ENCODE measurements around the gene MAD2L1BP. TPM values are rescaled to one million over a fixed set of nuclear protein-coding genes. Genes with fewer than 3 reads are reported as not detected.

The MAD2L1BP gene
- total and polyA plus RNA-seq, 4 donors, result 13.6 to 24.3 (median 16.4) TPM

GRCh38 chr6:43608807-43609206, 26.8 kb upstream of the MAD2L1BP start:
- 69 to 71% methylated on average over 1 of the region's 1 CpG for WGBS, 2 donors
- no peaks in the 10 kb centered on the region for H3K4me1 ChIP-seq (ENCODE audit: control insufficient read depth in 1 of 2, insufficient read depth in 2 of 2, low read length in 2 of 2)

GRCh38 chr6:43609402-43609801, 26.2 kb upstream of the MAD2L1BP start:
- Histone ChIP-seq H3K9me3 (ENCODE audit: control insufficient read depth, low read length) (no peaks in the 10 kb centered on the region), H3K27me3 (ENCODE audit: control insufficient read depth in 1 of 2, insufficient read depth in 2 of 2, low read length in 1 of 2) (no peaks in the 10 kb centered on the region), H3K4me1 (ENCODE audit: control insufficient read depth in 1 of 2, insufficient read depth in 2 of 2, low read length in 2 of 2) (no peaks in the 10 kb centered on the region), H3K27ac (ENCODE audit: low read depth in 1 of 2, low read length in 2 of 2) (no peak overlapping the region), H3K36me3 (ENCODE audit: control insufficient read depth in 1 of 2, insufficient read depth in 2 of 2, low read length in 1 of 2) (peaks cover 0 to 3% of the 10 kb centered on the region in 2 donors), H3K4me3 (ENCODE audit: low read length in 2 of 2) (no peak overlapping the region)
- WGBS, 2 donors, result 90 to 95% methylated on average over 1 of the region's 1 CpG
- intact Hi-C loops (cut with DNase I), result loop anchor here in 1 of 2 donors (5.0 kb wide), 1 partner anchor 473 kb away; no protein-coding TSS in a partner anchor
- ATAC-seq (ENCODE audit: low FRiP score), result no peak
- no peak for DNase-seq

More at GRCh38 chr6:43608807-43609206, 26.8 kb upstream of the MAD2L1BP start:
- Histone ChIP-seq H3K27me3 (ENCODE audit: control insufficient read depth in 1 of 2, insufficient read depth in 2 of 2, low read length in 1 of 2) (no peaks in the 10 kb centered on the region), H3K36me3 (ENCODE audit: control insufficient read depth in 1 of 2, insufficient read depth in 2 of 2, low read length in 1 of 2) (peaks cover 0 to 3% of the 10 kb centered on the region in 2 donors), H3K4me3 (ENCODE audit: low read length in 2 of 2) (no peak overlapping the region), H3K27ac (ENCODE audit: low read depth in 1 of 2, low read length in 2 of 2) (no peak overlapping the region), H3K9me3 (ENCODE audit: control insufficient read depth, low read length) (no peaks in the 10 kb centered on the region)
- no peak for DNase-seq
- intact Hi-C loops (cut with DNase I), result loop anchor here in 1 of 2 donors (5.0 kb wide), 1 partner anchor 473 kb away; no protein-coding TSS in a partner anchor
- no peak for ATAC-seq (ENCODE audit: low FRiP score)

- ATAC-seq (ENCODE audit: low FRiP score) (no peak), DNase-seq (no peak)
- intact Hi-C loops (cut with DNase I), result no loop called here
- peaks cover 0 to 2% of the 10 kb centered on the region in 2 donors for H3K36me3 ChIP-seq (ENCODE audit: control insufficient read depth in 1 of 2, insufficient read depth in 2 of 2, low read length in 1 of 2)
- WGBS, 2 donors, result 96% methylated on average over 5 of the region's 5 CpGs
- no peaks in the 10 kb centered on the region for H3K9me3 ChIP-seq (ENCODE audit: control insufficient read depth, low read length)
- H3K27me3 ChIP-seq (ENCODE audit: control insufficient read depth in 1 of 2, insufficient read depth in 2 of 2, low read length in 1 of 2), result no peaks in the 10 kb centered on the region
- no peaks in the 10 kb centered on the region for H3K4me1 ChIP-seq (ENCODE audit: control insufficient read depth in 1 of 2, insufficient read depth in 2 of 2, low read length in 2 of 2)
- H3K4me3 ChIP-seq (ENCODE audit: low read length in 2 of 2), result no peak overlapping the region
- H3K27ac ChIP-seq (ENCODE audit: low read depth in 1 of 2, low read length in 2 of 2), result no peak overlapping the region
Measured at GRCh38 chr6:43610431-43610830, 25.2 kb upstream of the MAD2L1BP start.

DNA sequence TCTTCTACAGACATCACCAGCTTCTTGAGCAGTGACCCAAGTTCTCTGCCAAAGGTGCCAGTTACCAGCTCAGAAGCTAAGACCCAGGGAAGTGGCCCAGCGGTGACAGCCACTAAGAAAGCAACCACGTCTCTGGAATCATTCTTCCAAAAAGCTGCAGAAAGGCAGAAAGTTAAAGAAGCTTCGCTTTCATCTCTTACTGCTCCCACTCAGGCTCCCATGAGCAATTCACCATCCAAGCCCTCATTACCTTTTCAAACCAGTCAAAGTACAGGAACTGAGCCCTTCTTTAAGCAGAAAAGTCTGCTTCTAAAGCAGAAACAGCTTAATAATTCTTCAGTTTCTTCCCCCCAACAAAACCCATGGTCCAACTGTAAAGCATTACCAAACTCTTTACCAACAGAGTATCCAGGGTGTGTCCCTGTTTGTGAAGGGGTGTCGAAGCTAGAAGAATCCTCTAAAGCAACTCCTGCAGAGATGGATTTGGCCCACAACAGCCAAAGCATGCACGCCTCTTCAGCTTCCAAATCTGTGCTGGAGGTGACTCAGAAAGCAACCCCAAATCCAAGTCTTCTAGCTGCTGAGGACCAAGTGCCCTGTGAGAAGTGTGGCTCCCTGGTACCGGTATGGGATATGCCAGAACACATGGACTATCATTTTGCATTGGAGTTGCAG, 21.8 kb upstream of the MAD2L1BP start:
- Histone ChIP-seq H3K27me3 (ENCODE audit: control insufficient read depth in 1 of 2, insufficient read depth in 2 of 2, low read length in 1 of 2) (no peaks in the 10 kb centered on the region), H3K9me3 (ENCODE audit: control insufficient read depth, low read length) (no peaks in the 10 kb centered on the region), H3K36me3 (ENCODE audit: control insufficient read depth in 1 of 2, insufficient read depth in 2 of 2, low read length in 1 of 2) (peaks cover 0 to 2% of the 10 kb centered on the region in 2 donors), H3K4me1 (ENCODE audit: control insufficient read depth in 1 of 2, insufficient read depth in 2 of 2, low read length in 2 of 2) (no peaks in the 10 kb centered on the region), H3K4me3 (ENCODE audit: low read length in 2 of 2) (no peak overlapping the region), H3K27ac (ENCODE audit: low read depth in 1 of 2, low read length in 2 of 2) (no peak overlapping the region)
- intact Hi-C loops (cut with DNase I), result no loop called here
- DNase-seq (no peak), ATAC-seq (ENCODE audit: low FRiP score) (no peak)
- 90 to 91% methylated on average over 6 of the region's 6 CpGs for WGBS, 2 donors

GRCh38 chr6:43614396-43614730, 21.3 kb upstream of the MAD2L1BP start:
- intact Hi-C loops (cut with DNase I), result no loop called here
- Histone ChIP-seq H3K4me3 (ENCODE audit: low read length in 2 of 2) (no peak overlapping the region), H3K36me3 (ENCODE audit: control insufficient read depth in 1 of 2, insufficient read depth in 2 of 2, low read length in 1 of 2) (peaks cover 2 to 3% of the 10 kb centered on the region in 2 donors), H3K9me3 (ENCODE audit: control insufficient read depth, low read length) (no peaks in the 10 kb centered on the region), H3K27me3 (ENCODE audit: control insufficient read depth in 1 of 2, insufficient read depth in 2 of 2, low read length in 1 of 2) (no peaks in the 10 kb centered on the region), H3K4me1 (ENCODE audit: control insufficient read depth in 1 of 2, insufficient read depth in 2 of 2, low read length in 2 of 2) (no peaks in the 10 kb centered on the region), H3K27ac (ENCODE audit: low read depth in 1 of 2, low read length in 2 of 2) (no peak overlapping the region)
- DNase-seq, result no peak
- ATAC-seq (ENCODE audit: low FRiP score), result no peak
- WGBS, 2 donors, result 74 to 75% methylated on average over 3 of the region's 3 CpGs

DNA sequence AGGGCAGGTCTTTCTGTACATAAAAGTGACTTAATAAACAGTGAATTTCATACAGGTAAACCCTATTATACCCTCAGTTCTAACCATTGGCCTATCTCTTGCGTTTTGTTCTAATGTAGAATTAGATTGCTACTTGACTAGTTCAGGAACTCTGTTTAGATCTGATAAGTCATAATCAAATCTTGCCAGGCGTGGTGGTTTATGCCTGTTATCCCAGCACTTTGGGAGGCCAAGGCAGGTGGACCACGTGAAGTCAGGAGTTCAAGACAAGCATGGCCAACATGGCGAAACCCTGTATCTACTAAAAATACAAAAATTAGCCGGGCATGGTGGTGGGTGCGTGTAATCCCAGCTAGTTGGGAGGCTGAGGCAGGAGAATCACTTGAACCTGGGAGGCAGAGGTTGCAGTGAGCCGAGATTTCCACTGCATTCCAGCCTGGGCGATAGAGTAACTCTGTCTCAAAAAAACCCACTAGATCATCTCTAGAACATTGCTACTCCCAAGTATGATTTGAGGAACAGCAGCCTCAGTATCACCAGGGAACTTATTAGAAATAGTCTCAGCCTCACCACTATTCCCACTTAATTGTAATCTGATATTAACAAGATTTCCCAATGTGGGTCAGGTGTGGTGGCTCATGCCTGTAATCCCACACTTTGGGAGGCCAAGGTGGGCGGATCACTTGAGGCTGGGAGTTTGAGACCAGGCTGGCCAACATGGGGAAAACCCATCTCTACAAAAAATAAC, 18.7 kb upstream of the MAD2L1BP start:
- no peaks in the 10 kb centered on the region for H3K27me3 ChIP-seq (ENCODE audit: control insufficient read depth in 1 of 2, insufficient read depth in 2 of 2, low read length in 1 of 2)
- no peaks in the 10 kb centered on the region for H3K4me1 ChIP-seq (ENCODE audit: control insufficient read depth in 1 of 2, insufficient read depth in 2 of 2, low read length in 2 of 2)
- 94 to 97% methylated on average over 9 of the region's 9 CpGs for WGBS, 2 donors
- DNase-seq, result no peak
- no peaks in the 10 kb centered on the region for H3K9me3 ChIP-seq (ENCODE audit: control insufficient read depth, low read length)
- peaks cover 2 to 3% of the 10 kb centered on the region in 2 donors for H3K36me3 ChIP-seq (ENCODE audit: control insufficient read depth in 1 of 2, insufficient read depth in 2 of 2, low read length in 1 of 2)
- no peak for ATAC-seq (ENCODE audit: low FRiP score)
- no peak overlapping the region for H3K4me3 ChIP-seq (ENCODE audit: low read length in 2 of 2)
- intact Hi-C loops (cut with DNase I), result no loop called here
- no peak overlapping the region for H3K27ac ChIP-seq (ENCODE audit: low read depth in 1 of 2, low read length in 2 of 2)

- no peak for ATAC-seq (ENCODE audit: low FRiP score)
- H3K4me3 ChIP-seq (ENCODE audit: low read length in 2 of 2), result no peak overlapping the region
- peaks cover 2 to 3% of the 10 kb centered on the region in 2 donors for H3K36me3 ChIP-seq (ENCODE audit: control insufficient read depth in 1 of 2, insufficient read depth in 2 of 2, low read length in 1 of 2)
- H3K27ac ChIP-seq (ENCODE audit: low read depth in 1 of 2, low read length in 2 of 2), result no peak overlapping the region
- no peaks in the 10 kb centered on the region for H3K9me3 ChIP-seq (ENCODE audit: control insufficient read depth, low read length)
- H3K27me3 ChIP-seq (ENCODE audit: control insufficient read depth in 1 of 2, insufficient read depth in 2 of 2, low read length in 1 of 2), result no peaks in the 10 kb centered on the region
- DNase-seq, result no peak
- 90 to 91% methylated on average over 12 of the region's 12 CpGs for WGBS, 2 donors
- no peaks in the 10 kb centered on the region for H3K4me1 ChIP-seq (ENCODE audit: control insufficient read depth in 1 of 2, insufficient read depth in 2 of 2, low read length in 2 of 2)
- intact Hi-C loops (cut with DNase I), result no loop called here
Measured at GRCh38 chr6:43621078-43621835, 14.4 kb upstream of the MAD2L1BP start.

- Histone ChIP-seq H3K27me3 (ENCODE audit: control insufficient read depth in 1 of 2, insufficient read depth in 2 of 2, low read length in 1 of 2) (no peaks in the 10 kb centered on the region), H3K4me3 (ENCODE audit: low read length in 2 of 2) (no peak overlapping the region), H3K9me3 (ENCODE audit: control insufficient read depth, low read length) (no peaks in the 10 kb centered on the region), H3K4me1 (ENCODE audit: control insufficient read depth in 1 of 2, insufficient read depth in 2 of 2, low read length in 2 of 2) (no peaks in the 10 kb centered on the region), H3K36me3 (ENCODE audit: control insufficient read depth in 1 of 2, insufficient read depth in 2 of 2, low read length in 1 of 2) (peaks cover 2 to 3% of the 10 kb centered on the region in 2 donors), H3K27ac (ENCODE audit: low read depth in 1 of 2, low read length in 2 of 2) (no peak overlapping the region)
- DNase-seq (no peak), ATAC-seq (ENCODE audit: low FRiP score) (no peak)
- 90 to 91% methylated on average over 10 of the region's 10 CpGs for WGBS, 2 donors
- intact Hi-C loops (cut with DNase I), result no loop called here
Measured at GRCh38 chr6:43621836-43622180, 13.8 kb upstream of the MAD2L1BP start.

All from aorta (tissue), 5 donors.